Activated CD4-positive, alpha-beta T cell treated with anti-CD3 and anti-CD28 coated beads, Interleukin-2, amount 50 U/mL, for 24 hours (primary cell): Measurements from ENCODE around the gene PPM1E.
"Not testable (repeated sequence)": the region's sequence is repeated elsewhere in the genome, so short reads cannot be mapped to it uniquely, and the experiment has no call there.

ENCODE experiments used
- DNase-seq, 2 donors: peaks; one replicate each; pipeline ENCODE4 v3.0.0-alpha.2; 2020; ENCODE audit warnings: low read depth in 1 of 2, low spot score in 1 of 2

PPM1E gene

GRCh38 chr17:58837699-58838098 is 82.0 kb downstream of the PPM1E start:
- DNase-seq: no peak

- no peak for DNase-seq
Observed at GRCh38 chr17:58840820-58841612, 85.4 kb downstream of the PPM1E start.

GRCh38 chr17:58846413-58846812 is 90.8 kb downstream of the PPM1E start:
- not testable (repeated sequence) for DNase-seq

- not testable (repeated sequence) for DNase-seq
Observed at GRCh38 chr17:58850106-58850505, 94.5 kb downstream of the PPM1E start.

- DNase-seq: no peak
Observed at GRCh38 chr17:58865301-58865700, 109.6 kb downstream of the PPM1E start.

- DNase-seq: no peak
Observed at GRCh38 chr17:58870747-58871146, 115.1 kb downstream of the PPM1E start.

- DNase-seq: no peak
Observed at GRCh38 chr17:58873926-58874325, 118.3 kb downstream of the PPM1E start.

GRCh38 chr17:58875261-58875660 is 119.6 kb downstream of the PPM1E start:
- no peak for DNase-seq

- no peak for DNase-seq
Observed at GRCh38 chr17:58884161-58884560, 128.5 kb downstream of the PPM1E start.

GRCh38 chr17:58886514-58886913 is 130.9 kb downstream of the PPM1E start:
- DNase-seq: no peak

- no peak for DNase-seq
Observed at GRCh38 chr17:58889928-58890327, 134.3 kb downstream of the PPM1E start.

GRCh38 chr17:58899191-58899590 is 143.5 kb downstream of the PPM1E start:
- DNase-seq: no peak

- DNase-seq: no peak
Observed at GRCh38 chr17:58902322-58902721, 146.7 kb downstream of the PPM1E start.

GRCh38 chr17:58911741-58912343 is 156.2 kb downstream of the PPM1E start:
- DNase-seq: no peak

- DNase-seq: no peak
Observed at GRCh38 chr17:58913552-58913951, 157.9 kb downstream of the PPM1E start.

- no peak for DNase-seq
Observed at GRCh38 chr17:58913971-58914769, 158.5 kb downstream of the PPM1E start.

GRCh38 chr17:58917228-58917627 is 161.6 kb downstream of the PPM1E start:
- no peak for DNase-seq

GRCh38 chr17:58918072-58918471 is 162.4 kb downstream of the PPM1E start:
- no peak for DNase-seq

GRCh38 chr17:58918884-58919283 is 163.2 kb downstream of the PPM1E start:
- no peak for DNase-seq

- DNase-seq: no peak
Observed at GRCh38 chr17:58920773-58921172, 165.1 kb downstream of the PPM1E start.

GRCh38 chr17:58932956-58933355 is 177.3 kb downstream of the PPM1E start:
- no peak for DNase-seq

- no peak for DNase-seq
Observed at GRCh38 chr17:58936295-58936694, 180.6 kb downstream of the PPM1E start.
